Measurements from ENCODE around the gene LMNB1.

GRCh38 chr5:126855266-126855665 is 78.3 kb downstream of the LMNB1 start:
- no peak for TF ChIP-seq POLR2AphosphoS5 (IDR thresholded peaks at IDR 0.05; ENCODE audit: low read depth)
- no peak for TF ChIP-seq CTCF (IDR thresholded peaks at IDR 0.05; ENCODE audit: insufficient read depth, low read length)
- TF ChIP-seq REST (IDR thresholded peaks at IDR 0.05; ENCODE audit: insufficient replicate concordance, low read depth) = no peak
- TF ChIP-seq GABPA (IDR thresholded peaks at IDR 0.05; ENCODE audit: low read depth) = no peak
